ENCODE data around the gene SOWAHD.
"Not testable (repeated sequence)": the region's sequence is repeated elsewhere in the genome, so short reads cannot be mapped to it uniquely, and the experiment has no call there.

The SOWAHD gene, protein sequence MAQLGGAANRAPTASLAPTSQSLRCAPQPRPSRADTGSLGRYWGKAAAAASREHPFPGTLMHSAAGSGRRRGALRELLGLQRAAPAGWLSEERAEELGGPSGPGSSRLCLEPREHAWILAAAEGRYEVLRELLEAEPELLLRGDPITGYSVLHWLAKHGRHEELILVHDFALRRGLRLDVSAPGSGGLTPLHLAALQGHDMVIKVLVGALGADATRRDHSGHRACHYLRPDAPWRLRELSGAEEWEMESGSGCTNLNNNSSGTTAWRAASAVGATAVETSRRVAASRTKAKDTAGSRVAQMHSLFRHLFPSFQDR

GRCh38 chrX:119757979-119758730 lies at the start of gene SOWAHD:
Gene SOWAHD, plus strand, starts transcription at chrX:119758588. Its CDS starts 80 bp downstream, at chrX:119758668.
- DNase-seq (ENCODE audit: low read depth in 2 of 2), result no peak

GRCh38 chrX:119708936-119709335 lies 49.5 kb upstream of the SOWAHD start:
- no peak for DNase-seq (ENCODE audit: low read depth in 2 of 2)

DNA sequence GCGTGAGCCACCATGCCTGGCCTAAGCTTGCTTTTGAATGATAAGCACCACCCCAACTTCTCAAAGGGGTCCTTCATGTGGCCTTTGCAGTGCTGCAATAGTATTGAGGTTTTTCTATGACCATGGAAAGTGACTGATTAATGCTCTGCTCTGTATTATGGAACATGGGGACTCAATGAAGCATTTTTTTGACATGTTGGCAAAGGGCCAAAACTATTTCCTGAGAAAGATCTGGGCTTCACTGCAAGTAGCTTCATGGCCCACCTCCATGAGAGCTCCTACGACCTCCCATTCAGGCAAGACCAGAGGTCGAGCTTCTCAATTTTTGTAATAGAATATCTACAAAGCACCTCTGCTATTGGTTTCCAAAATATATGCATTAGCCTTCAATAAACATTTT lies 48.8 kb upstream of the SOWAHD start:
- DNase-seq (ENCODE audit: low read depth in 2 of 2), result no peak

DNA sequence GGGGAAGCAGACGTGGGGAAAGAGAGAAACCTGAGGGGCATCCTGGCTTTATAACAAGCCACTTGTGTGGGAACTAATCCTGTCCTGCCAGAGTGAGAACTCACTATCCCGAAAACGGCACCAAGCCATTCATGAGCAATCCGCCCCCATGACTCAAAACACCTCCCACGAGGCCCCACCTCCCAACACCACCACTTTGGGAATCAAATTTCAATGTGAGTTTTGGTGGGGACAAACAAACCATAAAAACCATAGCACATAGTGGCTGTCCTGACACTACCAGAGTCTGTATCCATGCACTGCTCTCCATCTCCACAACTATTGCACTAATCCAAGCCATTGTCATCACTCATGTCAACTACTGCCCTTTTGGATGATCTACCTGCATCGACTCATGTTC lies 36.9 kb upstream of the SOWAHD start:
- no peak for DNase-seq (ENCODE audit: low read depth in 2 of 2)

- DNase-seq (ENCODE audit: low read depth in 2 of 2), result no peak
Measured at GRCh38 chrX:119721926-119722325, 36.5 kb upstream of the SOWAHD start.

- DNase-seq (ENCODE audit: low read depth in 2 of 2), result no peak
Measured at GRCh38 chrX:119726900-119727555, 31.4 kb upstream of the SOWAHD start.

- no peak for DNase-seq (ENCODE audit: low read depth in 2 of 2)
Measured at GRCh38 chrX:119728487-119728886, 29.9 kb upstream of the SOWAHD start.

DNA sequence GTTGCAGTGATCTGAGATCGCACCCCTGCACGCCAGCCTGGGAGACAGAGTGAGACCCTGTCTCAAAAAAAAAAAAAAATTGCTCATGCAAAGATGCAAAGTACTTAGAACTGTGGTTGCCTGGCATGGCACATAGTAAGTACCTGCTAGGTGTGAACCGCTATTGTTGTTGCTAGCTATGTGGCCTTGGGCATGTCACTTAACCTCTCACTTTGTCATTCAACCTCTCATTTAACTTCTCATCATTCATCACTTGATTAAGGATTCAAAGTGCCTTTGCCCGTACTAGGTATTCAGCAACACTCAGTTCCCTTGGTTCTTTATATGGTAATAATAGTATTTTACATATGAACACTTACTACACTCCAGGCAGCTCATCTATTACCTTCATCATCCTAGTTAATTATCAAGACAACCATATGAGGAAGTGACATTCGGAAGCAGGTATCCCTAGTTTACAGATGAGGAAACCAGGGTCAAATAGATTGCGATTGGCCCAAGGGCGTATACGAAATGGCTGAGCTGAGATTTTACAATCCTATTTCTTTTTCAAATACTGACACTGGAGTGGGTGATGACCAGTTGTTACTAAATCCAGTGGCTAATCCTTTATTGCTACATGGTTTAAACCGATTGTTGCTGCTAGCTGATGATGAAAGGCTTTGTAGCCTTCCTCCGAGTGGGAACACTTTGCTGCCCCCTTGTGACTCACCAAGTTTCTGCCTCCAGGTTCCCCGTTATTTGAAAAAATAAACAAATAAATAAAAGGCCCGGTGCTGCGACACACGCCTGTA lies 28.8 kb upstream of the SOWAHD start:
- peak; percentile 38 to 49 for DNase-seq (ENCODE audit: low read depth in 2 of 2)

DNA sequence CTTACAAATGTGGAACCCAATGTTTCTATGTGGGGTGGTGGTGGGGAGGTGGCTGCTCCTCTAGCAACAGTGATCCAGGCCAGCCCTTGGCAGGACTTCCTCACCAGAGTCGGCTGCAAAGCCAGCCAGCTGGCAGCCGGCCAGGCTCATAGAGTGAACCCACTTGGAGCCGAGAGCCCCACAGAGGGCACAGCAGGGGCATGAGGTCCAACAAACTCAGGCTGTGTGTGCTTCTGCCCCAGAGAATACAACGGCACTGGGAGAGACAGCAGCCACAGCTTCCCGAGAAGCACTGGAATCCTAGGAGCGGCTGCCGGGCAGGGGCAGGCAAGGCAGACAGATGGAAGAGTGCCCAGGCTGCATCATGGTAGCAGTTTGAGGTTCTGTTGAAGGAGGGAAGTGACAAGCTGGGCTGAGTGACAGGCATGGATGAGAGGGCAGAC lies 23.5 kb upstream of the SOWAHD start:
- DNase-seq (ENCODE audit: low read depth in 2 of 2), result no peak

GRCh38 chrX:119735467-119735866 lies 22.9 kb upstream of the SOWAHD start:
- DNase-seq (ENCODE audit: low read depth in 2 of 2), result no peak

DNA sequence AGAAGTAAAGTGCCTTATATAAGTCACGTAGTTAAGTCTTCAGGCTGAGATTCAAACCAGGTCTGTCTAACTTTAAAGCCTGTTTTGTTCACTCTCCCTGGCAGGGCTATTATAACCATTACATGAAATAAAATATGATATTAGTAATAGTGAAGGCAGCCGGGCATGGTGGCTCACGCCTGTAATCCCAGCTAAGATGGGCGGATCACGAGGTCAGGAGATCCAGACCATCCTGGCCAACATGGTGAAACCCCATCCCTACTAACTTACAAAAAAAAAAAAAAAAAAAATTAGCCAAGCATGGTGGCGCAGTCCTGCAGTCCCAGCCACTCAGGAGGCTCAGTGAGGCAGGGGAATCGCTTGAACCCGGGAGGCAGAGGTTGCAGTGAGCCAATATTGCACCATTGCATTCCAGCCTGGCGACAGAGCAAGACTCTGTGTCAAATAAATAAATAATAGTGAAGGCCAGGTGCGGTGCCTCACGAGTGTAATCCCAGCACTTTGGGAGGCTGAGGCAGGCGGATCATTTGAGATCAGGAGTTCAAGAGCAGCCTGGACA lies 22.1 kb upstream of the SOWAHD start:
- no peak for DNase-seq (ENCODE audit: low read depth in 2 of 2)

GRCh38 chrX:119738742-119739141 lies 19.6 kb upstream of the SOWAHD start:
- no peak for DNase-seq (ENCODE audit: low read depth in 2 of 2)

- no peak for DNase-seq (ENCODE audit: low read depth in 2 of 2)
Measured at GRCh38 chrX:119745283-119745848, 13.0 kb upstream of the SOWAHD start.

DNA sequence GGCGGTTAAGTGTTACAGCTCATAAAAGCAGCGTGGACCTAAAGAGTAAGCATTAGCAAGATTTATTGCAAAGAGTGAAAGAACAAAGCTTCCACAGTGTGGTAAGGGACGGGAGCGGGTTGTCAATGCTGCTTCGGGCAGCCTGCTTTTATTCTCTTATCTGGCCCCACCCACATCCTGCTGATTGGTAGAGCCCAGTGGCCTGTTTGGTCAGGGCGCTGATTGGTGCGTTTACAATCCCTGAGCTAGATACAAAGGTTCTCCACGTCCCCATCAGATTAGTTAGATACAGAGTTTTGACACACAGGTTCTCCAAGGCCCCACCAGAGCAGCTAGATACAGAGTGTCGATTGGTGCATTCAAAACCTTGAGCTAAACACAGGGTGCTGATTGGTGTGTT lies 8.3 kb upstream of the SOWAHD start:
- not testable (repeated sequence) for DNase-seq (ENCODE audit: low read depth in 2 of 2)

GRCh38 chrX:119750751-119751150 lies 7.6 kb upstream of the SOWAHD start:
- DNase-seq (ENCODE audit: low read depth in 2 of 2), result not testable (repeated sequence)

GRCh38 chrX:119753001-119753400 lies 5.4 kb upstream of the SOWAHD start:
- DNase-seq (ENCODE audit: low read depth in 2 of 2), result no peak

DNA sequence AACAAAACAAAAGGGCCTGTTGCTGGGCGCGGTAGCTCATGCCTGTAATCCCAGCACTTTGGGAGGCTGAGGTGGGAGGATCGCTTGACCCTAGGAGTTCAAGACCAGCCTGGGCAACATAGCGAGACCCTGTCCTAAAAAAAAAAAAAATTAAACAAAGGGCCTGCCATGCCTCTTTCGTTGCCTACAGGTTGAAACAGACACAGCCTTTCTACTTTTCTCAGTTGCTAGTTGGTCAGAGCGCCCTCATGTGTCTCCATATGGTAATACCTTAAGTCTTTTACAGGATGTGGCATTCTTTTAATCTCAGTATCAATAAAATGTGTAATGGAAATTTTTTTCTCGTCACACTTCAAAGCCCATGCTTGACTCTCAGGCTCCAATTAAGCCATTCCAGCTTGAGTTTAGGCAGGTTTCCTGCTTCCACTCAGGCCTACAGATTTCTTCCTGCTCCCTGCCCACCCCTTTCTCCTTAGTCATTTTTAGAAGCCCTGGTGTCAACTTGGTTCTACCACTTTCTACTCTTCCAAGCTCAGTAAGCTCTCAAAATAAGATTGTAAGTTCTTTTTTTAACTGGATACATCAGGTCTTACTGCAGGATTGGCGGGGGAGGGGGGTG lies 4.6 kb upstream of the SOWAHD start:
- no peak for DNase-seq (ENCODE audit: low read depth in 2 of 2)

DNA sequence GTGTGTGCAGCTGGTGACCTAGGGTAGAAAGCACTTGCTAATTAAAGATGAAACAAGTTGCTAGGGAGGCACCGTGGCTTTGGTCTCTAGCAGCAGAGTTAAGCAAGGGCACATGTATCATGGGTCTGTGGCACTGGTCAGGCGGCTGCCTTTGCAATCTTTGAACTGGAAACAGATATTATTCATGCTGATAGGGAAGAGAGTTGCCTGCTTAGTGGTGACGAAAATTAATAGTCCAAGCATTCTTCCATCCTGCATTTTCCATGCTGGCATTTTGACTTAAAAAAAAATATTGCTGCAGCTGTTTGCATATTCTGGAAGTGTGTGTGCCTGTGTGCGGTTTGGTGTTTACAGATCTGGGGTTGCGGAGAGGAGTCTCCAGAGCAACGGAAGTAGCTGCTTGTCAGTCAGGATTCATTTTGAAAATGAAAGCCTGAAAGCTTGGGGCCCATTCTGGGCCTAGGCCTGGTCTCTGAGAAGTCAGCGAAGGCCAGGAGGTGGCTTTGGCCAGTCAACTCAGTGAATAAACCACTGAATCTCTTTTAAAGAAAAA lies 2.3 kb upstream of the SOWAHD start:
- no peak for DNase-seq (ENCODE audit: low read depth in 2 of 2)

DNA sequence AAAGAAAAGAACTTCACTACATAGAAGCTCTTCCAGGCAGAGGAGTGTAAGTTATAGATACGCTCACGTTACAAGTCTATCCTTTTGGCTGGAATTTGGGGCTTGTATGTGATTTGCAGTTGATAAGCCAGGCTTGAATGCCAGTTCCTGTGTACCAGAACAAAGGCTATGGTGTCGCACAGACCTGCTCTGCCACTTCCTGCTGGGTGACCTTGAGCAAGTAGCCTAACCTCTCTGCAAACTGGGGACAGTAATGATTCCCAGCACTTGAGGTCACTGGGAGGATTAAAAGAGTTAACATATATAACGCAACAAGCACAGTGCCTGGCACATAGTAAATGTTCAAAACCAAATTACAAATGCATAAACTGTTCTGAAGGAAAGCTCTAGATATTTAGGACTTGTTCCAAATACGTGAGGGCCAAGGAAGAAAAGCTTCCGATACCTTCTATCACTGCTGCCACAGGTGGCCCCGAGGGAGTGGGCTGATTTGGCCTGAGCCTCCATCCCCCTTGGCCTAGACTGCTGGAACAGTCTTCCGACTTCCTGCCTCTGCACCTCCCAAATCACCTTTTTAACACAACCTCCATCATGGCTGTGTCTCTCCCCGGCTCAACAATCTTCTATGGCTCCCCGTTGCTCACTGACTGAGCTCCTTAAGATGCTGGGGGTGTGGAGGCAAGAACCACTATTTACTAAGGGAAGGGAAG lies 1.3 kb upstream of the SOWAHD start:
- DNase-seq (ENCODE audit: low read depth in 2 of 2), result no peak

GRCh38 chrX:119757646-119757978 lies 776 bp upstream of the SOWAHD start:
- no peak for DNase-seq (ENCODE audit: low read depth in 2 of 2)

Measured in stimulated activated CD8-positive, alpha-beta memory T cell treated with anti-CD3 and anti-CD28 coated beads, Interleukin-2, amount 100 ng/mL, for 1 hour (primary cell).